ENCODE measurements around the gene PDE6B.

PDE6B gene

DNA sequence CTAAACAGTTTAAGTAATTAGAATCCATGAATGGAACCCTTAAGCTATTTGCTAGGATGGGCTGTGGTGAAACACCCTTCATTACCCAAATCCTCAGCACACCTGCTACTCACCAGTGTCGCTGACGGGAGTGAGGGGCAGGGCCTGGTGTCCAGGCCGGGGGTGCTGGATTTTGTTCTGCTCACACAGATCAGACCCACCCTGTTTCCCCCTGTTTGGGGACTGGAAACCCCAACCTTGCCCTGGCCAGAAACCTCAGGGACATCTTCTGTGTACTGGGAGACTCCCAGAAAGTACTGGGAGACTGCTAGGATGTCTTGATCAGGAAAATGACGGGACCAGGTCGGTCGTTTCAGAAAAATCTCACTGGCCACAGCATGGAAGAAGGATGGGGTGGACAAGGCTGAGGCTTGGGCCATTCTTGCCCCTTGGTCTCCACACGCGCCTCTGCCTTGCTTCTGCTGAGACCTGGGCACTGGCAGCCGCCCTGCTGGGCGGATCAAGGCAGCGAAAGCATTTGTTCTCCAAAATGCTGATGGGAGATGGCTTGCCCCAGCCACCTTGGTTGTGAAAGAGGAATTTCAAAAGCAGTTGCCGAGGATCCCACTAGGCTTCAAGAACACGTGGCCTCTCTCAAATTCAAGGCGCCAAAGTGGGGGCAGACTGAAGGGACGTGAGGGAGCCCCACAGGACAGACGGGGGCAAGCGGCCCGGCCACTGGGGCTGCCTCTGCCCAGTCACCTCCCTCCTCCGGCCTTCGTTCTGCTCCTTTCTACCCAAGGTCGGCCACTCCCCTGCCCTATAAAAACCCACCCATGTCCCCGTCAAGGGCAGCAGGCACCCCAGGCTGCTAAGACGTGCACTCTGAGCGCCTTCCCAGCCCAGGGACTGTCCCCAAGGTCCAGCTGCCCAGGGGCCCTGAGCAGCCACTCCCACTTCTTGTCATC, 23.5 kb upstream of the PDE6B start:
- Histone ChIP-seq H3K36me3 (ENCODE audit: control insufficient read depth, insufficient read depth, low read length) (no peaks in the 10 kb centered on the region), H3K27ac (ENCODE audit: low read depth, low read length) (no peak overlapping the region), H3K9me3 (ENCODE audit: control insufficient read depth, insufficient read depth, low read length) (no peaks in the 10 kb centered on the region), H3K27me3 (ENCODE audit: control insufficient read depth, insufficient read depth, low read length) (no peaks in the 10 kb centered on the region; the same call in 1 of the 2 replicates), H3K4me1 (ENCODE audit: control insufficient read depth, insufficient read depth, low read length) (no peaks in the 10 kb centered on the region), H3K9ac (ENCODE audit: low read depth, low read length) (no peak overlapping the region), H3K4me3 (ENCODE audit: low read depth, low read length) (no peak overlapping the region)

- H3K36me3 ChIP-seq (ENCODE audit: control insufficient read depth, insufficient read depth, low read length), result no peaks in the 10 kb centered on the region
- no peak overlapping the region for H3K4me3 ChIP-seq (ENCODE audit: low read depth, low read length)
- no peaks in the 10 kb centered on the region; the same call in 1 of the 2 replicates for H3K27me3 ChIP-seq (ENCODE audit: control insufficient read depth, insufficient read depth, low read length)
- no peak overlapping the region for H3K27ac ChIP-seq (ENCODE audit: low read depth, low read length)
- no peaks in the 10 kb centered on the region for H3K4me1 ChIP-seq (ENCODE audit: control insufficient read depth, insufficient read depth, low read length)
- no peak overlapping the region for H3K9ac ChIP-seq (ENCODE audit: low read depth, low read length)
- H3K9me3 ChIP-seq (ENCODE audit: control insufficient read depth, insufficient read depth, low read length), result no peaks in the 10 kb centered on the region
Observed at GRCh38 chr4:602559-602942, 22.8 kb upstream of the PDE6B start.

- Histone ChIP-seq H3K9me3 (ENCODE audit: control insufficient read depth, insufficient read depth, low read length) (no peaks in the 10 kb centered on the region), H3K27ac (ENCODE audit: low read depth, low read length) (no peak overlapping the region), H3K27me3 (ENCODE audit: control insufficient read depth, insufficient read depth, low read length) (no peaks in the 10 kb centered on the region; the same call in 1 of the 2 replicates), H3K9ac (ENCODE audit: low read depth, low read length) (no peak overlapping the region), H3K36me3 (ENCODE audit: control insufficient read depth, insufficient read depth, low read length) (no peaks in the 10 kb centered on the region), H3K4me1 (ENCODE audit: control insufficient read depth, insufficient read depth, low read length) (no peaks in the 10 kb centered on the region), H3K4me3 (ENCODE audit: low read depth, low read length) (no peak overlapping the region)
Observed at GRCh38 chr4:604131-604530, 21.2 kb upstream of the PDE6B start.

GRCh38 chr4:605702-606425, 19.5 kb upstream of the PDE6B start:
- H3K4me3 ChIP-seq (ENCODE audit: low read depth, low read length), result no peak overlapping the region
- H3K27ac ChIP-seq (ENCODE audit: low read depth, low read length), result no peak overlapping the region
- no peaks in the 10 kb centered on the region for H3K4me1 ChIP-seq (ENCODE audit: control insufficient read depth, insufficient read depth, low read length)
- no peaks in the 10 kb centered on the region for H3K9me3 ChIP-seq (ENCODE audit: control insufficient read depth, insufficient read depth, low read length)
- no peaks in the 10 kb centered on the region for H3K27me3 ChIP-seq (ENCODE audit: control insufficient read depth, insufficient read depth, low read length)
- H3K36me3 ChIP-seq (ENCODE audit: control insufficient read depth, insufficient read depth, low read length), result no peaks in the 10 kb centered on the region
- H3K9ac ChIP-seq (ENCODE audit: low read depth, low read length), result no peak overlapping the region

DNA sequence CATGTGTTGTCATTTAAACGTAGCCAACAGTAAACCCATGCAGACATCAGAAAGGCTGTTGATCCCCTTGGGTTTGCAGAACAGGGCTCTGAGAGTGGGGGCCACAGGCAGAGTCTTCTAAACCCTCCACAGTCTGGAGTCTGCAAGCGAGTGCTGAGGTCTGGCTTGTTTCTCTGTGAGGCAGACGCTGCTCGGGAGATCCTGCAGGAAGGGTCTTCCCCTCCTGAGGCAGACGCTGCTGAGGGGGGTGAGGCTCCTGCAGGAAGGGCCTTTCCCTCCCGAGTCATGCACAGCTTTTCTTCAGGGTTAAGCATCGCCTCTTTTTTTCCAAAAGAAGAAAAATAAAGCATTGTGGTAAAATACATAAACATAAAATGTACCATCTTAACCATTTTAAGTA, 17.1 kb upstream of the PDE6B start:
- no peaks in the 10 kb centered on the region for H3K9me3 ChIP-seq (ENCODE audit: control insufficient read depth, insufficient read depth, low read length)
- H3K4me3 ChIP-seq (ENCODE audit: low read depth, low read length), result no peak overlapping the region
- H3K9ac ChIP-seq (ENCODE audit: low read depth, low read length), result no peak overlapping the region

DNA sequence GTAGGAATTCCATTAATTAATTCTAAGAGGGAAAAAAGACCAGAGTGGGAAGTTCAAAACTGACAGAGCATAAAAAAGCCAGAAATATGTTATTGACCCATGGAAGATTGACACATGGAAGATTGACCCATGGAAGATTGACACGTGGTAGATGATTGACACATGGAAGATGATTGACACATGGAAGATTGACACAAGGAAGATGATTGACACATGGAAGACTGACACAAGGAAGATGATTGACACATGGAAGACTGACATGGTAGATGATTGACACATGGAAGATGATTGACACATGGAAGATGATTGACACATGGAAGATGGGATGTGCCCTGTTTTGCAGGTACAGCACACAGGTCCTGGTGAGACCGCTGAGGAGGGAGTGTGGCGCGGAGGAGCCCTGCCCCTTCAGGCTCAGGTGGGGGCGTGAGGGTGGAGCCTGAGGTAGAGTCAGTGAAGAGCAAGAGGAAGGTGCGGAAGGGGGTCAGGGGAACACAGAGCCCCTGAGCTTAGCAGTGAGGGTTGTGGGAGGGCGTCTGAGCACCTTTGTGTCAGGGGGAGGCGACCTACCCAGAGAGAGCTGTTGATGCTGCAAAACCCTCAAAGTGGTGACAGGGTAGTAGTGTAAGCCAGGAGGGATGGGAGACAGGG, 15.8 kb upstream of the PDE6B start:
- Histone ChIP-seq H3K27me3 (ENCODE audit: control insufficient read depth, insufficient read depth, low read length) (no peaks in the 10 kb centered on the region), H3K9me3 (ENCODE audit: control insufficient read depth, insufficient read depth, low read length) (no peaks in the 10 kb centered on the region), H3K4me1 (ENCODE audit: control insufficient read depth, insufficient read depth, low read length) (no peaks in the 10 kb centered on the region), H3K4me3 (ENCODE audit: low read depth, low read length) (no peak overlapping the region), H3K27ac (ENCODE audit: low read depth, low read length) (no peak overlapping the region), H3K36me3 (ENCODE audit: control insufficient read depth, insufficient read depth, low read length) (no peaks in the 10 kb centered on the region), H3K9ac (ENCODE audit: low read depth, low read length) (no peak overlapping the region)

More for the DNA sequence above, 17.1 kb upstream of the PDE6B start:
- no peaks in the 10 kb centered on the region for H3K27me3 ChIP-seq (ENCODE audit: control insufficient read depth, insufficient read depth, low read length)
- H3K4me1 ChIP-seq (ENCODE audit: control insufficient read depth, insufficient read depth, low read length), result no peaks in the 10 kb centered on the region
- H3K27ac ChIP-seq (ENCODE audit: low read depth, low read length), result no peak overlapping the region
- H3K36me3 ChIP-seq (ENCODE audit: control insufficient read depth, insufficient read depth, low read length), result no peaks in the 10 kb centered on the region

GRCh38 chr4:610411-611261, 14.7 kb upstream of the PDE6B start:
- H3K4me3 ChIP-seq (ENCODE audit: low read depth, low read length), result no peak overlapping the region
- H3K9ac ChIP-seq (ENCODE audit: low read depth, low read length), result no peak overlapping the region
- no peaks in the 10 kb centered on the region for H3K9me3 ChIP-seq (ENCODE audit: control insufficient read depth, insufficient read depth, low read length)
- no peak overlapping the region for H3K27ac ChIP-seq (ENCODE audit: low read depth, low read length)
- H3K36me3 ChIP-seq (ENCODE audit: control insufficient read depth, insufficient read depth, low read length), result no peaks in the 10 kb centered on the region
- no peaks in the 10 kb centered on the region for H3K4me1 ChIP-seq (ENCODE audit: control insufficient read depth, insufficient read depth, low read length)
- H3K27me3 ChIP-seq (ENCODE audit: control insufficient read depth, insufficient read depth, low read length), result no peaks in the 10 kb centered on the region

DNA sequence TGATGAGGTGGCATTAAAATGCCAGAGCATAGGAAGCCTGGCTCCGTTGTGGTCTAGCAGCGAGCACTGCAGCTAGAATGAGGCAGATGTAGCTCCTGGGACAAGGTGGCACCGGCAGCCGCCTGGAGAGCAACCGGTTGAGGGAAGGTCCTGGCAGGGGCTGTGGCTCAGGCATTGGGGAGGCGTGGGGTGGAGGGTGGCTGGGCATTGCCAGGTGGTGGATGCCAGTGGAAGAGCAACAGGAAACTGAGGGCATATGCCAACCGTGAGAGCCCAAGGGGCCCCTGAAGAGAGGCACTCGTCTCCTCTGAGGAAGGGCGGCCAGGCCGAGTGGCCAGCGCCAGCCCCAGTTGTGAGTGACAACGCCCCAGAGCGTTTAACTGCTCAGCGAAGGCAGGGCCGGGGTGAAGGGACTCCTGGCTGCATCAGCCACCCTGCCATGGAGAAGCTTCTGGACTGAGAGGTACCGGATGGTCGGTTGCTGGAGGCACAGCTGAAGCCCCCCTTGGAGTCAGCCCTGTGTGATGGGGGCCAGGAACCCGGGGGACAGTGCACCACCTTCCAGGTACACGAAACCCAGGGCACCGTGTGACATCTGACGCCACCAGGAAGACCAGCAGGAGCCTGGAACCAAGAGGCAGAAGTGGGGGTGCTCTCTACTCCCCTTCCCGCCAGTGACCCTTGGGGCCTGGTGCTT, 13.2 kb upstream of the PDE6B start:
- H3K27ac ChIP-seq (ENCODE audit: low read depth, low read length), result no peak overlapping the region
- no peaks in the 10 kb centered on the region for H3K9me3 ChIP-seq (ENCODE audit: control insufficient read depth, insufficient read depth, low read length)
- no peak overlapping the region for H3K9ac ChIP-seq (ENCODE audit: low read depth, low read length)
- no peaks in the 10 kb centered on the region for H3K4me1 ChIP-seq (ENCODE audit: control insufficient read depth, insufficient read depth, low read length)
- no peaks in the 10 kb centered on the region for H3K36me3 ChIP-seq (ENCODE audit: control insufficient read depth, insufficient read depth, low read length)
- H3K27me3 ChIP-seq (ENCODE audit: control insufficient read depth, insufficient read depth, low read length), result no peaks in the 10 kb centered on the region
- no peak overlapping the region for H3K4me3 ChIP-seq (ENCODE audit: low read depth, low read length)

DNA sequence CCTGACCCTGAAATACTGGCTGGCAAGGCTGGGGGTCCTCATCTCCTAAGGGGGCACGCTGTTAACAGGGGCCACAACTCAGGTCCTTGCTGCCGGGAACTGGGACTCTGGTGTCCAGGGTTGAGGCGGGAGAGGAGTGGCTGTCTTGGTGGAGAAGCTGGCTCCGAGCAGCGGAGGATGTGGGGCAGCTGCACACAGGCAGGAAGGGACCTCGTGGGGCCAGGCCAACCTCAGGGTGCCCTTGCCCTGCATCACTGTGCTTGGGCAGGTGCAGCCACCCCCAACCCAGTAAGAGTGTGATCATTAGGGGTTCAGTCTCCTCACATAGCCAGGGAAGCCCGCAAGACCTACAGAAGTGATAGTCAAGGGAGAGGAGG, 12.6 kb upstream of the PDE6B start:
- no peak overlapping the region for H3K4me3 ChIP-seq (ENCODE audit: low read depth, low read length)
- no peaks in the 10 kb centered on the region for H3K9me3 ChIP-seq (ENCODE audit: control insufficient read depth, insufficient read depth, low read length)
- no peaks in the 10 kb centered on the region for H3K4me1 ChIP-seq (ENCODE audit: control insufficient read depth, insufficient read depth, low read length)
- H3K27me3 ChIP-seq (ENCODE audit: control insufficient read depth, insufficient read depth, low read length), result no peaks in the 10 kb centered on the region
- no peak overlapping the region for H3K27ac ChIP-seq (ENCODE audit: low read depth, low read length)
- H3K36me3 ChIP-seq (ENCODE audit: control insufficient read depth, insufficient read depth, low read length), result no peaks in the 10 kb centered on the region
- H3K9ac ChIP-seq (ENCODE audit: low read depth, low read length), result no peak overlapping the region

GRCh38 chr4:613126-613525, 12.2 kb upstream of the PDE6B start:
- Histone ChIP-seq H3K9ac (ENCODE audit: low read depth, low read length) (no peak overlapping the region), H3K4me3 (ENCODE audit: low read depth, low read length) (no peak overlapping the region), H3K36me3 (ENCODE audit: control insufficient read depth, insufficient read depth, low read length) (no peaks in the 10 kb centered on the region), H3K4me1 (ENCODE audit: control insufficient read depth, insufficient read depth, low read length) (no peaks in the 10 kb centered on the region), H3K27me3 (ENCODE audit: control insufficient read depth, insufficient read depth, low read length) (no peaks in the 10 kb centered on the region), H3K9me3 (ENCODE audit: control insufficient read depth, insufficient read depth, low read length) (no peaks in the 10 kb centered on the region), H3K27ac (ENCODE audit: low read depth, low read length) (no peak overlapping the region)
